SK-N-SH treated with all-trans-retinoic acid at 6 μM for 48 hours (cell line): ENCODE measurements around the gene AFDN.
A peak's percentile ranks its signal among the peaks of the same experiment; 100 is the strongest.

ENCODE experiments used
- ATAC-seq: fragments of 200-7000 bp; cut with Tn5 transposase; 3 replicates; pipeline ENCODE4 v1.9.1; 2020; ENCODE audit warnings: mild to moderate bottlenecking, moderate library complexity
- ARNTL ChIP-seq: fragments of 450-650 bp; formaldehyde crosslinking; IDR thresholded peaks from 2 replicates; pipeline ENCODE4 v1.5.0; 2020; ENCODE audit warnings: low read depth, mild to moderate bottlenecking, moderate library complexity, borderline replicate concordance
- BACH2 ChIP-seq: fragments of 250-450 bp; sonication (Bioruptor Pico); IDR thresholded peaks from 2 replicates; pipeline ENCODE4 v1.9.0; 2021; ENCODE audit warnings: mild to moderate bottlenecking, borderline replicate concordance
- CSDC2 ChIP-seq: fragments of 250-450 bp; sonication (Bioruptor Pico); IDR thresholded peaks from 2 replicates; pipeline ENCODE4 v1.5.0; 2020; ENCODE audit warnings: mild to moderate bottlenecking, moderate library complexity
- ESRRG ChIP-seq: fragments of 250-450 bp; sonication (Bioruptor Pico); IDR thresholded peaks from 2 replicates; pipeline ENCODE4 v1.6.1; 2021; ENCODE audit warnings: mild to moderate bottlenecking
- GLIS3 ChIP-seq: fragments of 250-450 bp; sonication (Bioruptor Pico); IDR thresholded peaks from 2 replicates; pipeline ENCODE4 v1.5.0; 2020; ENCODE audit warnings: mild to moderate bottlenecking, moderate library complexity
- OSR1 ChIP-seq: fragments of 250-450 bp; sonication (Bioruptor Pico); IDR thresholded peaks from 2 replicates; pipeline ENCODE4 v1.8.0; 2022; ENCODE audit warnings: moderate library complexity, mild to moderate bottlenecking, inconsistent platforms
- PPARA ChIP-seq: fragments of 250-450 bp; sonication (Bioruptor Pico); IDR thresholded peaks from 2 replicates; pipeline ENCODE4 v1.5.0; 2020; ENCODE audit warnings: mild to moderate bottlenecking, borderline replicate concordance
- RARB ChIP-seq: fragments of 250-450 bp; sonication (Bioruptor Pico); IDR thresholded peaks from 2 replicates; pipeline ENCODE4 v1.8.0; 2021; ENCODE audit warnings: mild to moderate bottlenecking, moderate library complexity
- SNAI2 ChIP-seq: fragments of 250-450 bp; sonication (Bioruptor Pico); IDR thresholded peaks from 2 replicates; pipeline ENCODE4 v1.5.0; 2020; ENCODE audit warnings: mild to moderate bottlenecking, moderate library complexity
- TCF4 ChIP-seq: fragments of 250-450 bp; sonication (Bioruptor Pico); IDR thresholded peaks from 2 replicates; pipeline ENCODE4 v1.8.0; 2021; ENCODE audit warnings: mild to moderate bottlenecking, moderate library complexity, borderline replicate concordance
- TOX ChIP-seq: fragments of 250-450 bp; sonication (Bioruptor Pico); IDR thresholded peaks from 2 replicates; pipeline ENCODE4 v1.8.0; 2021; ENCODE audit warnings: mild to moderate bottlenecking, moderate library complexity, borderline replicate concordance
- ZC3H10 ChIP-seq: fragments of 250-450 bp; sonication (Bioruptor Pico); IDR thresholded peaks from 2 replicates; pipeline ENCODE4 v1.5.1; 2021; ENCODE audit warnings: mild to moderate bottlenecking, moderate library complexity
- ZFP30 ChIP-seq: fragments of 450-650 bp; formaldehyde crosslinking; IDR thresholded peaks from 2 replicates; pipeline ENCODE4 v1.5.0; 2022; ENCODE audit warnings: mild to moderate bottlenecking, moderate library complexity
- ZNF565 ChIP-seq: fragments of 450-650 bp; formaldehyde crosslinking; conservative IDR thresholded peaks from 2 replicates; pipeline ENCODE4 v1.5.0; 2020; ENCODE audit warnings: low read depth, mild to moderate bottlenecking, moderate library complexity
- ZNF70 ChIP-seq: fragments of 450-650 bp; formaldehyde crosslinking; IDR thresholded peaks from 2 replicates; pipeline ENCODE4 v1.5.0; 2020; ENCODE audit warnings: mild to moderate bottlenecking, moderate library complexity
- TF ChIP-seq, protein P1 (sequence below): fragments of 250-450 bp; sonication (Bioruptor Pico); IDR thresholded peaks from 2 replicates; pipeline ENCODE4 v1.5.0; 2020; ENCODE audit warnings: mild to moderate bottlenecking, moderate library complexity
- TF ChIP-seq, protein P2 (sequence below): fragments of 250-450 bp; sonication (Bioruptor Pico); IDR thresholded peaks from 2 replicates; pipeline ENCODE4 v1.5.1; 2020; ENCODE audit warnings: low read depth, mild to moderate bottlenecking, moderate library complexity
- TF ChIP-seq, protein P3 (sequence below): fragments of 250-450 bp; sonication (Bioruptor Pico); IDR thresholded peaks from 2 replicates; pipeline ENCODE4 v1.8.0; 2021; ENCODE audit warnings: low read depth, mild to moderate bottlenecking, moderate library complexity, borderline replicate concordance
- TF ChIP-seq, protein P4 (sequence below): fragments of 250-450 bp; sonication (Bioruptor Pico); IDR thresholded peaks from 2 replicates; pipeline ENCODE4 v1.8.0; 2020; ENCODE audit warnings: mild to moderate bottlenecking, moderate library complexity, borderline replicate concordance
- TF ChIP-seq, protein P5 (sequence below): fragments of 250-450 bp; sonication (Bioruptor Pico); IDR thresholded peaks from 2 replicates; pipeline ENCODE4 v1.5.1; 2021; ENCODE audit warnings: mild to moderate bottlenecking, moderate library complexity

AFDN gene

DNA sequence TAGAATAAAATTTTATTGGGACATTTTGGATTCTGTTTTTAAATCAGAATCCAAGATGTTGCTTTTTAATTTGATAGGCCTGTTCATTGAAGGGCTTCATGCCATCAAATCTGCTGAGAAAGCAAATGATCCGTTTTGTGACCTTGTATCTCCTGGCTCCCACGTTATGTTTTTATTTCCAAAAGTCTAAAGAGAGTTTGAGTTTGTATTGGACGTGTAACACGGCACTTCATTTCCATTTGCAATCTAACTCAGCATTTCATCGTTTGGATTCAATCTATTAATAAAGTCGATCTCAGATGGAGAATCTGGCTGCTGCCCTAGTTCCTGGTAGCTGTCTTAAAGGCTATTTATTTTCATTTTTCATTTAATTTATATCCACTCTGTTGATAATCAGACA, 187.7 kb downstream of the AFDN start (continued):
- TF ChIP-seq, protein P1, sequence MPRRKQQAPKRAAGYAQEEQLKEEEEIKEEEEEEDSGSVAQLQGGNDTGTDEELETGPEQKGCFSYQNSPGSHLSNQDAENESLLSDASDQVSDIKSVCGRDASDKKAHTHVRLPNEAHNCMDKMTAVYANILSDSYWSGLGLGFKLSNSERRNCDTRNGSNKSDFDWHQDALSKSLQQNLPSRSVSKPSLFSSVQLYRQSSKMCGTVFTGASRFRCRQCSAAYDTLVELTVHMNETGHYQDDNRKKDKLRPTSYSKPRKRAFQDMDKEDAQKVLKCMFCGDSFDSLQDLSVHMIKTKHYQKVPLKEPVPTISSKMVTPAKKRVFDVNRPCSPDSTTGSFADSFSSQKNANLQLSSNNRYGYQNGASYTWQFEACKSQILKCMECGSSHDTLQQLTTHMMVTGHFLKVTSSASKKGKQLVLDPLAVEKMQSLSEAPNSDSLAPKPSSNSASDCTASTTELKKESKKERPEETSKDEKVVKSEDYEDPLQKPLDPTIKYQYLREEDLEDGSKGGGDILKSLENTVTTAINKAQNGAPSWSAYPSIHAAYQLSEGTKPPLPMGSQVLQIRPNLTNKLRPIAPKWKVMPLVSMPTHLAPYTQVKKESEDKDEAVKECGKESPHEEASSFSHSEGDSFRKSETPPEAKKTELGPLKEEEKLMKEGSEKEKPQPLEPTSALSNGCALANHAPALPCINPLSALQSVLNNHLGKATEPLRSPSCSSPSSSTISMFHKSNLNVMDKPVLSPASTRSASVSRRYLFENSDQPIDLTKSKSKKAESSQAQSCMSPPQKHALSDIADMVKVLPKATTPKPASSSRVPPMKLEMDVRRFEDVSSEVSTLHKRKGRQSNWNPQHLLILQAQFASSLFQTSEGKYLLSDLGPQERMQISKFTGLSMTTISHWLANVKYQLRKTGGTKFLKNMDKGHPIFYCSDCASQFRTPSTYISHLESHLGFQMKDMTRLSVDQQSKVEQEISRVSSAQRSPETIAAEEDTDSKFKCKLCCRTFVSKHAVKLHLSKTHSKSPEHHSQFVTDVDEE (CRISPR knock-in tag): no peak
- 0 out of 2 replicates have a peak, but pooled peaks have one; percentile 42 for TF ChIP-seq SNAI2
- TF ChIP-seq, all 23 proteins: peak for 3

DNA sequence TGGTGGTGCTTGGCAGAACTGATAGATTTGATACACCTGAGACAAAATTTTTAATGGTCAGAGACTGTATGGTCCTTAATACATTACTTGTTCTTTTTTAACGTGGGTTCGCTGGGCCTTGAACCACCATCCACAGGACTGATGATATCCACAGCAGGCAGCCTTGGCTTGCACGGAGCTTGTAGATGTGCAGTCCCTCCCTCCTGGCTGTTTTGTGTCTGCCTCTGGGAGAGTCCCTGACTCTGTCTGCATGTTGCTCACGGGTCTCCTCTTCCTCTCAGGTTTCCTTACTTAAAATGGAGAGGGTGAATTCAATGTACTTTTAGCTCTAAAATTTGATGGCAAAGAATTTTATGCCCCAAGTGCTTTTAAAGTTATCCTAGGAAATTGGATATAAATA, 188.3 kb downstream of the AFDN start:
- TF ChIP-seq TOX (no peak), OSR1 (CRISPR knock-in tag) (no peak), PPARA (no peak), GLIS3 (CRISPR knock-in tag) (no peak), RARB (CRISPR knock-in tag) (no peak), ZNF565 (CRISPR knock-in tag) (no peak)
- TF ChIP-seq, protein P2, sequence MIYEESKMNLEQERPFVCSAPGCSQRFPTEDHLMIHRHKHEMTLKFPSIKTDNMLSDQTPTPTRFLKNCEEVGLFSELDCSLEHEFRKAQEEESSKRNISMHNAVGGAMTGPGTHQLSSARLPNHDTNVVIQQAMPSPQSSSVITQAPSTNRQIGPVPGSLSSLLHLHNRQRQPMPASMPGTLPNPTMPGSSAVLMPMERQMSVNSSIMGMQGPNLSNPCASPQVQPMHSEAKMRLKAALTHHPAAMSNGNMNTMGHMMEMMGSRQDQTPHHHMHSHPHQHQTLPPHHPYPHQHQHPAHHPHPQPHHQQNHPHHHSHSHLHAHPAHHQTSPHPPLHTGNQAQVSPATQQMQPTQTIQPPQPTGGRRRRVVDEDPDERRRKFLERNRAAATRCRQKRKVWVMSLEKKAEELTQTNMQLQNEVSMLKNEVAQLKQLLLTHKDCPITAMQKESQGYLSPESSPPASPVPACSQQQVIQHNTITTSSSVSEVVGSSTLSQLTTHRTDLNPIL (CRISPR knock-in tag): no peak
- TF ChIP-seq, protein P3, sequence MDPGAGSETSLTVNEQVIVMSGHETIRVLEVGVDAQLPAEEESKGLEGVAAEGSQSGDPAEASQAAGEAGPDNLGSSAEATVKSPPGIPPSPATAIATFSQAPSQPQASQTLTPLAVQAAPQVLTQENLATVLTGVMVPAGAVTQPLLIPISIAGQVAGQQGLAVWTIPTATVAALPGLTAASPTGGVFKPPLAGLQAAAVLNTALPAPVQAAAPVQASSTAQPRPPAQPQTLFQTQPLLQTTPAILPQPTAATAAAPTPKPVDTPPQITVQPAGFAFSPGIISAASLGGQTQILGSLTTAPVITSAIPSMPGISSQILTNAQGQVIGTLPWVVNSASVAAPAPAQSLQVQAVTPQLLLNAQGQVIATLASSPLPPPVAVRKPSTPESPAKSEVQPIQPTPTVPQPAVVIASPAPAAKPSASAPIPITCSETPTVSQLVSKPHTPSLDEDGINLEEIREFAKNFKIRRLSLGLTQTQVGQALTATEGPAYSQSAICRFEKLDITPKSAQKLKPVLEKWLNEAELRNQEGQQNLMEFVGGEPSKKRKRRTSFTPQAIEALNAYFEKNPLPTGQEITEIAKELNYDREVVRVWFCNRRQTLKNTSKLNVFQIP (CRISPR knock-in tag): no peak
- TF ChIP-seq, protein P4, sequence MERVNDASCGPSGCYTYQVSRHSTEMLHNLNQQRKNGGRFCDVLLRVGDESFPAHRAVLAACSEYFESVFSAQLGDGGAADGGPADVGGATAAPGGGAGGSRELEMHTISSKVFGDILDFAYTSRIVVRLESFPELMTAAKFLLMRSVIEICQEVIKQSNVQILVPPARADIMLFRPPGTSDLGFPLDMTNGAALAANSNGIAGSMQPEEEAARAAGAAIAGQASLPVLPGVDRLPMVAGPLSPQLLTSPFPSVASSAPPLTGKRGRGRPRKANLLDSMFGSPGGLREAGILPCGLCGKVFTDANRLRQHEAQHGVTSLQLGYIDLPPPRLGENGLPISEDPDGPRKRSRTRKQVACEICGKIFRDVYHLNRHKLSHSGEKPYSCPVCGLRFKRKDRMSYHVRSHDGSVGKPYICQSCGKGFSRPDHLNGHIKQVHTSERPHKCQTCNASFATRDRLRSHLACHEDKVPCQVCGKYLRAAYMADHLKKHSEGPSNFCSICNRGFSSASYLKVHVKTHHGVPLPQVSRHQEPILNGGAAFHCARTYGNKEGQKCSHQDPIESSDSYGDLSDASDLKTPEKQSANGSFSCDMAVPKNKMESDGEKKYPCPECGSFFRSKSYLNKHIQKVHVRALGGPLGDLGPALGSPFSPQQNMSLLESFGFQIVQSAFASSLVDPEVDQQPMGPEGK (CRISPR knock-in tag): no peak
- TF ChIP-seq, protein P5, sequence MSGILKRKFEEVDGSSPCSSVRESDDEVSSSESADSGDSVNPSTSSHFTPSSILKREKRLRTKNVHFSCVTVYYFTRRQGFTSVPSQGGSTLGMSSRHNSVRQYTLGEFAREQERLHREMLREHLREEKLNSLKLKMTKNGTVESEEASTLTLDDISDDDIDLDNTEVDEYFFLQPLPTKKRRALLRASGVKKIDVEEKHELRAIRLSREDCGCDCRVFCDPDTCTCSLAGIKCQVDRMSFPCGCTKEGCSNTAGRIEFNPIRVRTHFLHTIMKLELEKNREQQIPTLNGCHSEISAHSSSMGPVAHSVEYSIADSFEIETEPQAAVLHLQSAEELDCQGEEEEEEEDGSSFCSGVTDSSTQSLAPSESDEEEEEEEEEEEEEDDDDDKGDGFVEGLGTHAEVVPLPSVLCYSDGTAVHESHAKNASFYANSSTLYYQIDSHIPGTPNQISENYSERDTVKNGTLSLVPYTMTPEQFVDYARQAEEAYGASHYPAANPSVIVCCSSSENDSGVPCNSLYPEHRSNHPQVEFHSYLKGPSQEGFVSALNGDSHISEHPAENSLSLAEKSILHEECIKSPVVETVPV (CRISPR knock-in tag): no peak
- ATAC-seq: no peak

DNA sequence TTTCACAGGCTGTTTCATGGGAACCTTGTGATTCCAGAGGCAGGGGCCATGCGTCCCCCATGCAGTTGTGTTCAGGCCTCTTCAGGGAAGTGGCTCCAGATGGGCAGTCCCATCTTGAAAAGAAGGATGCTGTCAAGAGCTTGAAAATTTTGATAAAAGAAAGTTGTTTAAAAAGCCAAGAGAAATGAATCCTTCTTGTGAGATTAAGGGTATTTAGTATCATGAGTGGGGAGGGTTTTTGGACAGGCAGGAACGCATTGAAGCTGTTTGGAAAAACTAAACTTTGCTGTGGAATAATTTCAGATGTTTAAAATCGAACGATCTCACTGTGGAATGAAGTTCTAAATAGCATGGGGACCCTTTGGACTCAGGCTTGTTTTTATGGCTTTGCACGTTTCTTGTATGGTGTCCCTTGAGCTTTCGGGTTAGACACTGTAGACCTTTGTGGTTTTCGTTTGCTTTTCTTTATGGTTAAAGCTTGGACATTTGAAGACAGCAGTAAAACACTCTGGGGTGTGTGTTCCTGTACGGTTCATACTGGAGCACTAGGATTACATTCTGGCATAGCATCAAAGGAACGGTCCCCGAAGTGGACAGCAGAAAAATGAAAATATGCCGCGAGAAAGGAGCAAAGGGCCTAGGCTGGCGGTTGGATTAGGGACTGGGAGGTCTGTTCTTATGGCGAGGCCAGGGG, 188.9 kb downstream of the AFDN start:
- no peak for ATAC-seq
- no peak for TF ChIP-seq GLIS3 (CRISPR knock-in tag)
- no peak for TF ChIP-seq ARNTL (CRISPR knock-in tag)
- TF ChIP-seq, protein P5 (CRISPR knock-in tag): no peak
- TF ChIP-seq PPARA: no peak
- no peak for TF ChIP-seq OSR1 (CRISPR knock-in tag)

DNA sequence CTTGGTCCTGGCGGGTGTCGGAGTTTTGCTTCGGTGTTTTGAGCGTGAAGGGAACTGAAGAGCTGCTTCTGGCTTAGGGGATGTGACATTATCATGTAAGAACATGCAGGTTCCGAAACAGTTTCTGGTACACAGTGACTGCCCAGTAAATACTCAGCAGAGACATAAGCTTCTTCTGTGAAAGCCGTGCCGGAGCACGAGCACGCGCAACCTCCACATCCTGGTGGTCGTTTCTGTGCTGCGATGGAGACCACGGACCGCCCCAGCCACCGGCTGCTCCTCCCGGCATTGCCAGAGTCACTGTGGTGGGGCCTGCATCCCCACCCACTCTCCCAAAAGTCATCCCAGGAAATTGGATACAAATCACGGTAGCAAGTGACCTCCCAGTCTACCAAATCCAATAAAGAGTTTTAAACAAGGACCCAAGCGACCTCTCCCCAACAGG, 189.5 kb downstream of the AFDN start:
- no peak for ATAC-seq
- TF ChIP-seq, protein P4 (CRISPR knock-in tag): no peak
- no peak for TF ChIP-seq ZNF70
- no peak for TF ChIP-seq TOX
- TF ChIP-seq BACH2 (CRISPR knock-in tag): no peak
- TF ChIP-seq CSDC2 (CRISPR knock-in tag): no peak
- TF ChIP-seq ZFP30: no peak
- no peak for TF ChIP-seq ZC3H10 (CRISPR knock-in tag)
- no peak for TF ChIP-seq TCF4 (CRISPR knock-in tag)
- no peak for TF ChIP-seq ARNTL (CRISPR knock-in tag)
- TF ChIP-seq ESRRG (CRISPR knock-in tag): no peak
